GM10266 (cell line): ENCODE measurements around the gene SNAP29.
"Not testable (repeated sequence)": the region's sequence is repeated elsewhere in the genome, so short reads cannot be mapped to it uniquely, and the experiment has no call there.

ENCODE experiments used
- DNase-seq: peaks from one replicate; pipeline ENCODE4 v3.0.0; 2012; ENCODE audit errors: extremely low spot score
- TF ChIP-seq, protein P1 (sequence below): IDR thresholded peaks from 2 replicates; pipeline ENCODE4 v1.5.1; 2012; ENCODE audit warnings: mild to moderate bottlenecking, low read depth; ENCODE audit not compliant: control insufficient read depth, insufficient read depth; ENCODE audit errors: missing control alignments

Gene SNAP29

DNA sequence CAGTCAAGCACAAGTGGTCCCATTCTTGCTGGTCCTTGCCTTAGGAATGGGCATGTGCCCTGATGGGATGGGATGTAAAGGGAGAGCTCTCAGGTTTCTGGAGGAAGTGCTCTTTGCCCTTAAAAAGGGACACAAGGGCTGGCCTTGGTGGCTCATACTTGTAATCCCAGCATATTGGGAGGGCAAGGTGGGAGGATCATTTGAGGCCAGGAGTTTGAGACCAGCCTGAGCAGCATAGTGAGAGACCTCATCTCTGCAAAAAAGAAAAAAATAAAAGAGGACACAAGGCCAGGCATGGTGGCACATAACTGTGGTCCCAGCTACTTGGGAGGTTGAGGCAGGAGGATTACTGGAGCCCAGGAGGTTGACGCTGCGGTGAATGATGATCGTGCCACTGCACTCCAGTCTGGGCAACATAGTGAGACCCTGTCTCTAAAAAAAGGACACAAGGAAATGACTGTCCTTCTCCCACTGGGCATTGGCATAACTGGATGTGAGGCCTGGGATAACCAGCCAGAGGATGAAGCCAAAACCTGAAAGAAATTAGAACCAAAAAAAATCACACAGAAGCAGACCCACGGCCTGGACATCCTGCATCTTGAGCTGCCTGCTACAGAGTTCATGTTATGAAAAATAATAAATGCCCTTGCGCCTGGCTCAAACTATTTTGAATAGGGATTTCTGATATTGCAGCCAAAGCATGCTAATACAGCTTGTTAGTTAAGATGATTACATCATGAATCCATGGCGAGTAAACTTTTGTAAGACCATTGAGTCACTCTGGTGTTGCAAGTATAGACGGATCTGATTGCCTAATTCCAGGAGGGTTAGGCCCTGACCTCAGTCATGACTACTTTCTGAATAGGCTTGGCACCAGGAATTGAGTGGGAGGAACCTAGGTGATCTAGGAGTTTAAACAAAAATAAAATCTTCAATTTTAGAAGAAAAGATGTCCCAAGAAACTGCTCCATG lies 45.5 kb downstream of the SNAP29 start:
- TF ChIP-seq, protein P1, sequence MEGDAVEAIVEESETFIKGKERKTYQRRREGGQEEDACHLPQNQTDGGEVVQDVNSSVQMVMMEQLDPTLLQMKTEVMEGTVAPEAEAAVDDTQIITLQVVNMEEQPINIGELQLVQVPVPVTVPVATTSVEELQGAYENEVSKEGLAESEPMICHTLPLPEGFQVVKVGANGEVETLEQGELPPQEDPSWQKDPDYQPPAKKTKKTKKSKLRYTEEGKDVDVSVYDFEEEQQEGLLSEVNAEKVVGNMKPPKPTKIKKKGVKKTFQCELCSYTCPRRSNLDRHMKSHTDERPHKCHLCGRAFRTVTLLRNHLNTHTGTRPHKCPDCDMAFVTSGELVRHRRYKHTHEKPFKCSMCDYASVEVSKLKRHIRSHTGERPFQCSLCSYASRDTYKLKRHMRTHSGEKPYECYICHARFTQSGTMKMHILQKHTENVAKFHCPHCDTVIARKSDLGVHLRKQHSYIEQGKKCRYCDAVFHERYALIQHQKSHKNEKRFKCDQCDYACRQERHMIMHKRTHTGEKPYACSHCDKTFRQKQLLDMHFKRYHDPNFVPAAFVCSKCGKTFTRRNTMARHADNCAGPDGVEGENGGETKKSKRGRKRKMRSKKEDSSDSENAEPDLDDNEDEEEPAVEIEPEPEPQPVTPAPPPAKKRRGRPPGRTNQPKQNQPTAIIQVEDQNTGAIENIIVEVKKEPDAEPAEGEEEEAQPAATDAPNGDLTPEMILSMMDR = no peak
- DNase-seq = no peak

DNA sequence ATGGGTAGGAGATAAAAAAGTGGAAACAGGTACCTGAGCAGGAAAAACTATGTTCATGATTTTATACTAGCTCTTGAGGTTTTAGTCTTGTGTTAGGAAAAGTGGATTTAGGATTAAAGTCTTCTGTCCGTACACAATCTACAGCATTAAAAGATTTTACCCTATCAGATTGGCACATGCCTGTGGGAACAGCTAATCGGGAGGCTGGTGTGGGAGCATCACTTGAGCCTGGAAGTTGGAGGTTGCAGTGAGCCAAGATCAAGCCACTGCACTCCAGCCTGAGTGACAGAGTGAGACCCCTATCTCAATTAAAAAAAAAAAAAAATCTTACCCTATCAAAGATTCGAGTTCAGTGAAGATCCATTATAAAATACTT lies 46.2 kb downstream of the SNAP29 start:
- DNase-seq = no peak
- TF ChIP-seq, protein P1 = no peak

DNA sequence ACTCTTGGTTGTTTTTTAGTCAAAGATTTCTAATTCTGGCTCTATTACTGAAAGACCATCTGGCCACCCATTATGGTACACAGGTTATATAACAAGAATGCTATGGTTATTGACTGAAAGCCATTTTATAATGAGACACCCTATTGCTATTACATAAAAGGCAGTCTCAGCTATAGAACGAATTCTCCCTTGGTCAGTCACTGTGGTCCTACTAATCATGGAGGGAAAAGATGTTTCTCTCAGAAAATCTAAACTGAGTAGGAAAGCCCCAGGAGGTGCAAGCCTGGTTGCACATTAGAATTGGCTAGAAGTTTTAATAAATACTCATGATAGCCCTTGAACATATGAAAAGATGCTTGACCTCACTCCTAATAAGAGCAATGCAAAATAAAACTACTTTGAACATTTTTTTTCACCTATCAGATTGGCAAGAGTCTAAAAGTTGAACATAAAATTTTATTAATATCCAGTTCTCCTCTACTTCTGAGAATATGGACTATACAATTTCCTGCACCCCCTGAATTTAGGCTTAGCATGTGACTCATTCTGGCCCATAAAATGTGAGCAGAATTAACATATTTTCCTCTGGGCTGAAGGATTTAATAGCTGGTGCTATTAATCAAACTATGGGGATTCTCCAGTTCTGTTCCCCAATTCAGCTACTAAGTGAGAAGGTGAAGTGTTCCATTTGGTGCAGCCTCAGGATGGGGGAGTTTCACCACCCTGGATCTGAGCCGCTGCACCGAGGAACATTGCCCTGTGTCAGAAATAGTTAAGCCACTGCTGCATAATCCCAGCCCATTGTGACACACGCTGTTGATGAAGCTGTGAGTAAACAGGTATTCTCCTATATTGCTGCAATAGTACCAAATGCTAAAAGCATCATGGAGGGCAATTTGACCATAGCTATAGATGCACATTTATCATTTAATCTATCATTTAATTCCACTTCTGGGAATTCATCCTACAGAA lies 46.9 kb downstream of the SNAP29 start:
- TF ChIP-seq, protein P1 = no peak
- DNase-seq = no peak

DNA sequence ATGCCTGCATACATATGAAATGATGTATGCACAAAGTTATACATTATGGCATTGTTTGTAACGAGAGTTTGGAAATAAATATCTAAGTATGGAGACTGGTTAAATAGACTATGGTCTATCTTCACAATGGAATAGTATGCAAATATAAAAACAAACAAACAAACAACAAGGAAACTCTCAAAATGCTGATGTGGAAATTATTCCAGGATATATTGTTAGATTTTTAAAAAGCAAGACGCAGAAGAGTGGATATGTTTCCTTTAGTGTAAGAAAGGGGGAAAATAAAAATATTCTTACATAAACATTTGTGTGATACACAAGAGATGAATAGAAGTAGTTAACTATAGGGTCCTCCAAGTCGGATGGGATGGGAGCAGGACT lies 47.6 kb downstream of the SNAP29 start:
- TF ChIP-seq, protein P1 = no peak
- no peak for DNase-seq

DNA sequence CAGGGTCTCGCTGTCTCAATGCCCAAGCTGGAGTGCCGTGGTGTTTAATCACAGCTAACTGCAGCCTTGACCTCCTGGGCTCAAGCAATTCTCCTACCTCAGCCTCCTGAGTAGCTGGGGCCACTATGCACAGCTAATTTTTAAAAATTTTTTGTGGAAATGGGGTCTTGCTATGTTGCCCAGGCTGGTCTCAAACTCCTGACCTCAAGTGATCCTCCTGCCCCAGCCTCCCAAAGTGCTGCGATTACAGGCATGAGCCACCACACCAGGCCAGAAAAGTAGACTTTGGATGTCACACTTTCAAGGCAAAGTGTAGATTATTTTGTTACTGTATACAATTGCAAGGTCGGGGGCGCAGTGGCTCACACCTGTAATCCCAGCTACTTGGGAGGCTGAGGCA lies 49.9 kb downstream of the SNAP29 start:
- not testable (repeated sequence) for DNase-seq

DNA sequence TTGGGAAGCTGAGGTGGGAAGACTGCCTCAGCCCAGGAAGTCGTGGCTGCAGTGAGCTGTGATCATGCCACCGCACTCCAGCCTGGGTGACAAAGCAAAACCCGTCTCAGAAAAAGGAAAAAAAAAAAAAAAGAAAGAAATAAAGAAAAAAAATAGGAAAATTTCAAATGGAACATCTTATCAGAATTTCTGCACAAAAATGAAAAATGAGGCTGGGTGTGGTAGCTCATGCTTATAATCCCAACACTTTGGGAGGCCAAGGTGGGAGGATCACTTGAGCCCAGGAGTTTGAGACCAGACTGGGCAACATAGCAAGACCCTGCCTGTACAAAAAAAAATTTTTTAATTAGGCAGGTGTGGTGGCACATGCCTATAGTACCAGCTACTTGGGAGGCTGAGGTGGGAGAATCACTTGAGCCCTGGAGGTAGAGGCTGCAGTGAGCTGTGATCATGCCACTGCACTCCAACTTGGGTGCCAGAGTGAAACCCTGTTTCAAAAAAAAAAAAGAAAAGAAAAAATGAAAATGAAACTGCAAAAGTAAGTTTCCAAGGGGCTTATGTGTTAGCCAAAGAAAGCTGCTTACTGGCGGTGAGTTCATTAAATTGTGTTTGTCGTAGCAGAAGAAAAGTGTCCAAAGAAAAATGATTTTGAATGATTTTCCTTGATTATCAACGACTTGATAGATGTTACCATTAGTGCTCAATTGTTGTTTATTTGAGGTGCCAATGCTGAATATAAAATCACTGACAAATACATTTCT lies 50.9 kb downstream of the SNAP29 start:
- TF ChIP-seq, protein P1 = no peak

DNA sequence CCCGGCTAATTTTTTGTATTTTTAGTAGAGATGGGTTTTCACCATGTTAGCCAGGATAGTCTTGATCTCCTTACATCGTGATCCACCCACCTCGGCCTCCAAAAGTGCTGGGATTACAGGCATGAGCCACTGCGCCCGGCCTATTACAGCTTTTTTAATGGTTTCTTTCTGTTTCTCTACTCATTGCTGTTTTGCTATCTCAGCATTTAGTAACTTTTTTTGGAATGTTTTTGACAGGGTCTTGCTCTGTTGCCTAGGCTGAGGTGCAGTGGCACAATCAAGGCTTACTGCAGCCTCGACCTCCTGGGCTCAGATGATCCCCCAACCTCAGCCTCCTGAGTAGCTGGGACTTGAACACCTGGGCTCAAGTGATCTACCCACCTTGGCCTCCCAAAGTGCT lies 53.7 kb downstream of the SNAP29 start:
- no peak for DNase-seq
- TF ChIP-seq, protein P1 = no peak

More for the DNA sequence above, 50.9 kb downstream of the SNAP29 start:
- no peak for DNase-seq
